ENCODE measurements around the gene ZFR. TPM values are rescaled to one million over a fixed set of nuclear protein-coding genes. Genes with fewer than 3 reads are reported as not detected.

Gene ZFR
- total RNA-seq, 1 experiment from 2014 or later, result 62.4 TPM

DNA sequence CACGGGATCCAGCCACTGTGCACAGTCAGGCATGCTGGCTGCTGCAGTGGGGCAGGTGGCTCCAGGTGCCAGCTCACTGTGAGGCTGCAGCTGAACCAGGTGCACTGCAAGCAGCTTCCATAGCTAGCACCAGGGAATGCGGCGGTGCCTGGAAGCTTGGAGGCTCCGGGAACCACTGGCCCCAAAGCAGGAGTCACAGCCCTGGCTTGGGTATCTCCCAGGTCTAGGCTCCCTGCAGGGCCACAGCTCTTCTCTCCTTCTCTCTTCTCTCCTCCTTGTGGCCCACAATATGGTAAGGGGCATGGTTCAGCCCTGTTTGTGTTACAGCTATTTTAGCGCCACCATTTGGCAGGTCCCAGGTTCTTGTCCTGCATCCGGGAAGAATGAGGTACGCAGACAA, 125.1 kb downstream of the ZFR start:
- peak; percentile 74 for DNase-seq
- Histone ChIP-seq H2BK120ac (ENCODE audit: low read depth, low read length, poor library complexity, severe bottlenecking) (no peak overlapping the region), H3K4ac (ENCODE audit: low read depth, low read length) (no peak overlapping the region), H3K9me3 (ENCODE audit: control insufficient read depth, low read depth, low read length) (no peaks in the 10 kb centered on the region), H2BK5ac (ENCODE audit: insufficient read length, low read length) (no peak overlapping the region), H2AK5ac (ENCODE audit: insufficient read length, low read length) (no peak overlapping the region), H3K79me1 (ENCODE audit: insufficient read depth, low read depth, low read length, poor library complexity, severe bottlenecking) (no peaks in the 10 kb centered on the region), H3K9ac (ENCODE audit: extremely low read depth, insufficient read length, low read length) (no peak overlapping the region), H4K20me1 (ENCODE audit: control insufficient read depth, insufficient read depth, insufficient read length) (no peaks in the 10 kb centered on the region), H3T11ph (ENCODE audit: low read length) (no peak overlapping the region), H4K5ac (ENCODE audit: insufficient read length, low read depth, low read length) (no peak overlapping the region), H2AFZ (ENCODE audit: low read length) (no peak overlapping the region), H4K91ac (ENCODE audit: insufficient read length, low read depth, low read length) (no peak overlapping the region), H3K14ac (ENCODE audit: insufficient read depth, low read length) (no peak overlapping the region), H3K18ac (ENCODE audit: insufficient read length, low read depth, low read length) (no peak overlapping the region), H3K56ac (ENCODE audit: insufficient read length, low read depth, low read length) (no peak overlapping the region), H3K79me2 (ENCODE audit: insufficient read depth, low read length) (no peaks in the 10 kb centered on the region), H3K27ac (ENCODE audit: insufficient read length, low read depth, low read length) (no peak overlapping the region), H3K4me2 (ENCODE audit: insufficient read depth, insufficient read length, low read length) (no peak overlapping the region), H3K23ac (ENCODE audit: insufficient read length, low read depth, low read length) (no peak overlapping the region), H2BK12ac (ENCODE audit: insufficient read length, low read depth, low read length) (no peak overlapping the region), H3K4me1 (ENCODE audit: insufficient read depth, low read length) (no peaks in the 10 kb centered on the region), H2BK15ac (ENCODE audit: low read depth, low read length) (no peak overlapping the region), H3K27me3 (ENCODE audit: insufficient read depth, low read length) (no peaks in the 10 kb centered on the region), H2BK20ac (ENCODE audit: low read depth, low read length, poor library complexity, severe bottlenecking) (no peak overlapping the region), H4K8ac (replicated peaks; ENCODE audit: insufficient read length, low read depth, low read length) (no peak overlapping the region), H3K23me2 (ENCODE audit: insufficient read length, low read depth, low read length, poor library complexity, severe bottlenecking) (no peaks in the 10 kb centered on the region)
- no CpG with 5 or more reads among the region's 7 CpGs for WGBS (ENCODE audit: extremely low coverage, insufficient read length, low lambda C conversion rate)
- Mint-ChIP-seq H3K9me3 (peaks cover 5 to 6% of the 10 kb centered on the region in 2 experiments; a peak in 4 of 5 replicates), H3K4me1 (peaks cover 2 to 5% of the 10 kb centered on the region in 2 experiments; a peak in 1 of 4 replicates), H3K4me3 (no peak overlapping the region), H3K27me3 (ENCODE audit: low read depth) (no peaks in the 10 kb centered on the region), H3K36me3 (ENCODE audit: insufficient read depth in 1 of 3, low read depth in 3 of 3) (peaks cover 0 to 5% (median 0%) of the 10 kb centered on the region in 3 experiments; a peak in 2 of 7 replicates), H3K27ac (peak overlapping the region in 1 of 3 experiments; percentile 59; a peak in 1 of 7 replicates)
- TF ChIP-seq, protein P1, sequence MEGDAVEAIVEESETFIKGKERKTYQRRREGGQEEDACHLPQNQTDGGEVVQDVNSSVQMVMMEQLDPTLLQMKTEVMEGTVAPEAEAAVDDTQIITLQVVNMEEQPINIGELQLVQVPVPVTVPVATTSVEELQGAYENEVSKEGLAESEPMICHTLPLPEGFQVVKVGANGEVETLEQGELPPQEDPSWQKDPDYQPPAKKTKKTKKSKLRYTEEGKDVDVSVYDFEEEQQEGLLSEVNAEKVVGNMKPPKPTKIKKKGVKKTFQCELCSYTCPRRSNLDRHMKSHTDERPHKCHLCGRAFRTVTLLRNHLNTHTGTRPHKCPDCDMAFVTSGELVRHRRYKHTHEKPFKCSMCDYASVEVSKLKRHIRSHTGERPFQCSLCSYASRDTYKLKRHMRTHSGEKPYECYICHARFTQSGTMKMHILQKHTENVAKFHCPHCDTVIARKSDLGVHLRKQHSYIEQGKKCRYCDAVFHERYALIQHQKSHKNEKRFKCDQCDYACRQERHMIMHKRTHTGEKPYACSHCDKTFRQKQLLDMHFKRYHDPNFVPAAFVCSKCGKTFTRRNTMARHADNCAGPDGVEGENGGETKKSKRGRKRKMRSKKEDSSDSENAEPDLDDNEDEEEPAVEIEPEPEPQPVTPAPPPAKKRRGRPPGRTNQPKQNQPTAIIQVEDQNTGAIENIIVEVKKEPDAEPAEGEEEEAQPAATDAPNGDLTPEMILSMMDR (conservative IDR thresholded peaks at IDR 0.05), result peak; percentile 56; the same call in 2 of the 3 replicates
